Thyroid gland (tissue), 4 donors: ENCODE results near the gene NCKAP5.

Source experiments
- POLR2A ChIP-seq, 2 donors: fragments of 450-650 bp; IDR thresholded peaks; one replicate each; pipeline ENCODE4 v1.6.1; 2017; ENCODE audit warnings: antibody characterized with exemption in 2 of 2, mild to moderate bottlenecking in 2 of 2, moderate library complexity in 1 of 2
- TF ChIP-seq, protein P1 (sequence below), 6 experiments: fragments of 200-600 bp in 3 of 6; fragments of 450-650 bp in 3 of 6; sonication (generic) in 3 of 6; IDR thresholded peaks; one replicate each; pipeline ENCODE4 v1.5.1; 2016 to 2019; ENCODE audit warnings: antibody characterized with exemption in 6 of 6, mild to moderate bottlenecking in 2 of 6, inconsistent platforms in 1 of 6, moderate library complexity in 1 of 6

GRCh38 chr2:133483181-133483580 is 85.1 kb downstream of the NCKAP5 start:
- TF ChIP-seq POLR2A (IDR thresholded peaks at IDR 0.05), result no peak
- TF ChIP-seq, protein P1, sequence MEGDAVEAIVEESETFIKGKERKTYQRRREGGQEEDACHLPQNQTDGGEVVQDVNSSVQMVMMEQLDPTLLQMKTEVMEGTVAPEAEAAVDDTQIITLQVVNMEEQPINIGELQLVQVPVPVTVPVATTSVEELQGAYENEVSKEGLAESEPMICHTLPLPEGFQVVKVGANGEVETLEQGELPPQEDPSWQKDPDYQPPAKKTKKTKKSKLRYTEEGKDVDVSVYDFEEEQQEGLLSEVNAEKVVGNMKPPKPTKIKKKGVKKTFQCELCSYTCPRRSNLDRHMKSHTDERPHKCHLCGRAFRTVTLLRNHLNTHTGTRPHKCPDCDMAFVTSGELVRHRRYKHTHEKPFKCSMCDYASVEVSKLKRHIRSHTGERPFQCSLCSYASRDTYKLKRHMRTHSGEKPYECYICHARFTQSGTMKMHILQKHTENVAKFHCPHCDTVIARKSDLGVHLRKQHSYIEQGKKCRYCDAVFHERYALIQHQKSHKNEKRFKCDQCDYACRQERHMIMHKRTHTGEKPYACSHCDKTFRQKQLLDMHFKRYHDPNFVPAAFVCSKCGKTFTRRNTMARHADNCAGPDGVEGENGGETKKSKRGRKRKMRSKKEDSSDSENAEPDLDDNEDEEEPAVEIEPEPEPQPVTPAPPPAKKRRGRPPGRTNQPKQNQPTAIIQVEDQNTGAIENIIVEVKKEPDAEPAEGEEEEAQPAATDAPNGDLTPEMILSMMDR (IDR thresholded peaks at IDR 0.05), result no peak
